Measurements from ENCODE around the gene PDE4D.

- TF ChIP-seq CTCF (optimal IDR thresholded peaks at IDR 0.05 in 1 of 3, IDR thresholded peaks at IDR 0.05 in 1 of 3, conservative IDR thresholded peaks at IDR 0.05 in 1 of 3; ENCODE audit: extremely low read depth in 1 of 3, insufficient read depth in 2 of 3, low read length in 3 of 3): no peak
- TF ChIP-seq EZH2 (IDR thresholded peaks at IDR 0.05; ENCODE audit: low read length): no peak
Observed at GRCh38 chr5:59698207-59699178, 195.0 kb downstream of the PDE4D start.
